Measurements from ENCODE around the gene KRT28.
"Not testable (repeated sequence)": the region's sequence is repeated elsewhere in the genome, so short reads cannot be mapped to it uniquely, and the experiment has no call there.

KRT28 gene

GRCh38 chr17:40818733-40819527 lies 19.2 kb upstream of the KRT28 start:
- DNase-seq: peak; percentile 51

DNA sequence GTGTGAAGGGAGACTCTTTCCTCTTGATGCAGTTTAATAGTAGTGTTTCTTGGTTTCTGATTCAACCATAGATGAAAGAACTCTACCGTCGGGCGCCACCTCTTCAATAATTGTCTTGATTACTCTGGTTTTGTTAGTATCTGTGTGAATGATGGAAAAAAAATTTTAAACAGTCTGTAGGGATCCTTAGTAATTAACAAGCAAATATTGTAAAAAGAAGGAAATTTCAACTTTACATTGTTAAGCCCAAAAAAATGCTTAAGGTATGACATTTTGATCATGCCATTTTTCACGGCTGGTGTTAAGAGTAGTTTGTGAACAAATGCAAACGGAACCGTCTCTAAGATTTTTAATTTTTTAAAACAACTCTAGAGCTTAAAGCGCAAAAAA lies 18.6 kb upstream of the KRT28 start:
- no peak for DNase-seq

DNA sequence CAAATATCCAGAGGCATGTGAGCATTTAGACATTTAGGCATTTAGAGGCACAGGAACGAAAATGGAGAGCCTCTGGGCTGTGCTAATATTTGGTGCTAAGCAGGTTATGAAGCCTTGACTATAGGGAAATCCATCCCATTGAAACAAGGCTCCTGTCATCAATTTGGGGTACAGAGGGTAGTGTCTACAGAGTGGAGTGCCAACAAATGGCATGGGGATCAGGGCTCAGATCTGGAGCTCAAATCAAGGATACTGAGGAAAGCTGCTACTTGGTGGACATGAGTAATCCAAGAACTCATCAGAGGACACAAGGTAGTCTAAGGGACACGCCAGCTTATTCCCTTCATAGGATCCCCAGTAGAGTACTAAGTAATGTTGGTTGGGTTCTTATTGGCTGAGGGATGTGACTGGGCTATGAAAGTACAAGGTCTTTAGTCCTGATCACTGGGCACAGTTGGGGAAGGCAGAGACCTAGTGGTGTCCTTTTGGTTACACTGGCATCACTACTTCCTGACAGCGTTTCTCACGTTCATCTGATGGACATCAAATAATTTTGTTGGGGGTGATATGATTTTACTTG lies 17.4 kb upstream of the KRT28 start:
- DNase-seq: no peak

GRCh38 chr17:40816569-40816968 lies 16.8 kb upstream of the KRT28 start:
- no peak for DNase-seq

DNA sequence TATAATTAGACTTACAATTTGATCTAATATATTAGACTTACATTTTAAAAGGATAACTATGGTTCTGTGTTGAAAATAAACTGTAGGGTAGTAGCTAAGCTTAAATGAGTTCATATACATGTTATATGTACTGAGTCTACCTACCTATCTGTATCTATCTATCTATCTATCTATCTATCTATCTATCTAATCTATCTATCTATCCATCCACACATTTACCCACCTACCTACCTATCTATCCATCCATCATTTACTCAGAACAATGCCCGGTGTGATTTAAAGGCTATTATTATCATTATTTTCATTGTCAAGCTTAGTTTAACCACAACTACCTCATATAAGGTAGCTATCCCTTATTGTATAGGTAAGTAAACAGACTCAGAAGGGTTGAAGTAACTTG lies 15.6 kb upstream of the KRT28 start:
- DNase-seq: no peak

DNA sequence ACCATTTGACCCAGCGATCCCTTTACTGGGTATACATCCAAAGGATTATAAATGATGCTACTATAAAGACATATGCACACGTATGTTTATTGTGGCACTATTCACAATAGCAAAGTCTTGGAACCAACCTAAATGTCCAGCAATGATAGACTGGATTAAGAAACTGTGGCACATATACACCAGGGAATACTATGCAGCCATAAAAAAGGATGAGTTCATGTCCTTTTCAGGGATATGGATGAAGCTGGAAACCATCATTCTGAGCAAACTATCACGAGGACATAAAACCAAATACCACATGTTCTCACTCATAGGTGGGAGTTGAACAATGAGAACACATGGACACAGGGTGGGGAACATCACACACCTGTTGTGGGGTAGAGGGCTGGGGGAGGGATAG lies 14.9 kb upstream of the KRT28 start:
- not testable (repeated sequence) for DNase-seq

- no peak for DNase-seq
These were observed 14.0 kb upstream of the KRT28 start for GRCh38 chr17:40813804-40814203.

- no peak for DNase-seq
These were observed 12.9 kb upstream of the KRT28 start for GRCh38 chr17:40812639-40813038.

DNA sequence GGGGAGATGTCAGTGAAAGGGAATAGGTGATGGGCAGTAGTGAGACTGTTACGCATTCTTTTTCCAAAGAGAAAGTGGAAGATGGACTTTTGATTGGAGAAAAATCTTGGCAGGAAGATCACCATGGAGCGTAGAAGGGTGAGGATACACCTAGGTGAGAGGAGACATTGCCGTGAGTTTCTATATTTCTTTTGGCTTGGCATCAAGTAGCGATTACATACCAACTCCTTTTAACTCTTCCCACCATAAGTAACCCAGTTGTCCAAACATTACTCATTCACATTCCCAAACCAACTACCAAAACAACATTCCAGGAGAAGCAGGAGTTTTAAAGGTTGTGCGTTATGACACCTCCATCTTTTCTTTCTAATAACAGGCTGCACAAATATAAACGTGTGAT lies 10.7 kb upstream of the KRT28 start:
- DNase-seq: no peak

DNA sequence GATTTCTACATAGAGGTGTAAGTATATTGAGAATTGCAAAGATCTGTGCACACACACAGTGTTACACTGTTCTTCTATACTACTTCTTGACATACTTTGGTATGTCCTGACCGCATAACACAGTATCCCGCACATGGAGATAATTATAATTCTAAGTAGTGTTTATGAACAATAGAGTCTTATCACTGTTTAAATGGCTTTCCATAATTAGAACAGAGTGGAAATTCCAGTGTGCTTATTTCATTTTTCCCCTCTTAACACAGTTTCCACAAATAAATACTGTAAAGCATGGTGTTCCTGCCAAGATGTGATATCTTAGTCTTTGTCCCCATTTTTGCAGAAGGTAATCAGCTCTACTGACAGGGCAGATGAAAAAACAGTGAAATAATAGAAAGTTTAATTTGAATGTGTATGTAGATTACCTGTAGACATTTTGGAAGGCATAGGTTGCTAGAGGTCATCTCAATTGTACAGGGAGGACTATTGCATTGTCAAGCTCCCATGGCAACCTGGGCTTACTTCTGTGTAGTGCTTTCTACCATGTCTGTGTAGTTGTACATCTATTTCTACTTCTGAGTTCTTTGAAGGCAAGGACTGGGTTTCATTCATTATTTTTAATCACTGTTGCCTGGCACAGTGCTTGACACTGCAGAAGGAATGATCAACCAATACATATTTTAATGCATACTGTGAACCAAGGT lies 10.1 kb upstream of the KRT28 start:
- DNase-seq: no peak

GRCh38 chr17:40806131-40806530 lies 6.4 kb upstream of the KRT28 start:
- DNase-seq: no peak

- DNase-seq: peak; percentile 71
These were observed 3.9 kb upstream of the KRT28 start for GRCh38 chr17:40803617-40804082.

GRCh38 chr17:40801157-40801556 lies 1.4 kb upstream of the KRT28 start:
- DNase-seq: no peak

DNA sequence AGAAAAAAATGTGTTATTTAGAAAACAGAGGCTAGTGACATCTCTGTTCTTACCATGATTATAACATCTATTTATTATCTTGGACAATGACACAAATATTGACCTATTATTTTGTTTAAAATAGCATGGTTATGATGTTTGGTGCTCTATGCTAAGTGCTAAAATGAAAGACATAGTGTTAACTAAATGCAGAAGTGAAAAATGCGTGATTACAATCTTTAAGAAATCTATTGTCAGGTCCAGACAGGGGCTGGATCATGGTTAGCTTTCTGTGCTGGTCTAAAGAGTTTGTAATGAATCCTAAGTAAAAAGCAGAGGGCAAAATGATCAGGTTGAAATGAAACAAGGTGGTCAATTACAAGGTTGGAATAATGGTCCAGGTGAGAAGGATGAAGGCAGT lies 622 bp upstream of the KRT28 start:
- DNase-seq: no peak

GRCh38 chr17:40796846-40797245 lies 2.9 kb downstream of the KRT28 start:
- no peak for DNase-seq

DNA sequence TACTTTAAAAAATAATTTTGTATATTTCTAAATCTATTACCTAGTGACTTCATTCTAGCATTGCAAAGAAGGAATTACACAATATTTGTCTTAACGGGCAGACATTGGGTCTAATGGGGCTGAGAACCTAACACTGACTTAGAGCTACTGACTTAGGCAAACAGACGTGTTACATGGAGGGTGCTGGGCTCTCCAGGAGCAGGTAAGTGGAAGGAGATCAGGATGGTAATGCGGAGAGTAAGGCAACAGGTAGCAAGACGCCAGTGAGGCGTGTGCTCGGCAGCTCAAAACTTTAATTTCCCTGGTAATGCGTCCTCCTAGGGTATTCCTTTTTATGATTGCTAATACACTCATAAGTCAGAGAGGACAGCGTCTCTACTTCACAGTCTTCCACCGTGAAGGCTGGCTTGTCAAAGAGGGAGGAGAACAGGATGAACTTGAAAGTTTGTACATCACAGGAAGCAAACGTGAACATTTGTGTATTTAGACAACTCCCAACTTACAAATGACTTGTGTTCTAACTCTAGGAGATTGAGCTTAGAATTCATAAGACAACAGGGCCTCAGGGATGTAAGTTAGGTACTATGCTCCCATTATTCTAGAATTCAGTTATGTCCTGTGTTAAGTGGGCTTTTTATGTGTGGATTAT lies 4.6 kb downstream of the KRT28 start:
- DNase-seq: no peak

DNA sequence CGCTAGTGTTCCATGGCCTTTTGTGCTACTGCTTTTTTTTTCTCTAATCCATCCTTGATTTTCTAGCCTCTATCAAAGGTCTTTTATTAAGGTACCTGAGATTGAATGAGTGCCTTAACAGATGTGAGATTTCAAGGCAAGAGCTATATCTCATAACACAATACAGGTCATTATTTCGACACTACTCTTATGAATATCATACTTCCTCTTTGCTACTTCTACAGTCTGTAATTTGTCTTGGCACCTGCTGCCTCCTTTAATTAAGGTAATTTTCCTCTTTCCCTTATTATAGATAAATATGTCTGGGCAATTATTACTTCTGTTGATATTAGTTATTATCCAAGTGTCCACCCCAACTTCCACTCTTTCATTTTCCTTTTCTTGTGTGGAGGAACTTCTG lies 5.3 kb downstream of the KRT28 start:
- no peak for DNase-seq

- no peak for DNase-seq
These were observed 5.9 kb downstream of the KRT28 start for GRCh38 chr17:40793832-40794231.

GRCh38 chr17:40791787-40792436 lies 7.8 kb downstream of the KRT28 start:
- peak; percentile 3 for DNase-seq

GRCh38 chr17:40791111-40791510 lies 8.6 kb downstream of the KRT28 start:
- no peak for DNase-seq

GRCh38 chr17:40782450-40782849 lies 17.3 kb downstream of the KRT28 start, which contains the start of gene KRT27:
Gene KRT27, minus strand, starts transcription at chr17:40782550. Its CDS starts 57 bp downstream, at chr17:40782493.
- no peak for DNase-seq

GRCh38 chr17:40779181-40779909 lies 20.4 kb downstream of the KRT28 start:
- no peak for DNase-seq
